ENCODE data around the gene IGF1.

The IGF1 gene

GRCh38 chr12:102407776-102408486, 72.4 kb downstream of the IGF1 start:
- Histone ChIP-seq H3K4me2 (ENCODE audit: low read depth, low read length) (no peak overlapping the region), H3K9me3 (replicated peaks; ENCODE audit: insufficient read depth, low read length) (no peaks in the 10 kb centered on the region), H3F3A (ENCODE audit: insufficient read depth, low read length) (no peaks in the 10 kb centered on the region), H3K9me2 (replicated peaks; ENCODE audit: insufficient read depth, low read length) (no peaks in the 10 kb centered on the region), H2AFZ (ENCODE audit: low read length) (no peak overlapping the region), H3K4me1 (ENCODE audit: low read length) (no peaks in the 10 kb centered on the region), H3K79me2 (ENCODE audit: low read length) (no peaks in the 10 kb centered on the region), H3K4me3 (ENCODE audit: low read length) (no peak overlapping the region), H3K27ac (ENCODE audit: low read length) (no peak overlapping the region), H3K36me3 (replicated peaks; ENCODE audit: insufficient read depth, low read length) (no peaks in the 10 kb centered on the region), H3K27me3 (replicated peaks; ENCODE audit: insufficient read depth, low read length) (no peaks in the 10 kb centered on the region), H4K20me1 (ENCODE audit: insufficient read depth, low read length) (no peaks in the 10 kb centered on the region), H3K9ac (ENCODE audit: low read length) (no peak overlapping the region)
- DNase-seq: no peak
- TF ChIP-seq EZH2 (optimal IDR thresholded peaks at IDR 0.05; ENCODE audit: low read depth, low read length) (no peak), EZH2phosphoT487 (IDR thresholded peaks at IDR 0.05; ENCODE audit: low read length) (no peak)
- TF ChIP-seq, protein P1, sequence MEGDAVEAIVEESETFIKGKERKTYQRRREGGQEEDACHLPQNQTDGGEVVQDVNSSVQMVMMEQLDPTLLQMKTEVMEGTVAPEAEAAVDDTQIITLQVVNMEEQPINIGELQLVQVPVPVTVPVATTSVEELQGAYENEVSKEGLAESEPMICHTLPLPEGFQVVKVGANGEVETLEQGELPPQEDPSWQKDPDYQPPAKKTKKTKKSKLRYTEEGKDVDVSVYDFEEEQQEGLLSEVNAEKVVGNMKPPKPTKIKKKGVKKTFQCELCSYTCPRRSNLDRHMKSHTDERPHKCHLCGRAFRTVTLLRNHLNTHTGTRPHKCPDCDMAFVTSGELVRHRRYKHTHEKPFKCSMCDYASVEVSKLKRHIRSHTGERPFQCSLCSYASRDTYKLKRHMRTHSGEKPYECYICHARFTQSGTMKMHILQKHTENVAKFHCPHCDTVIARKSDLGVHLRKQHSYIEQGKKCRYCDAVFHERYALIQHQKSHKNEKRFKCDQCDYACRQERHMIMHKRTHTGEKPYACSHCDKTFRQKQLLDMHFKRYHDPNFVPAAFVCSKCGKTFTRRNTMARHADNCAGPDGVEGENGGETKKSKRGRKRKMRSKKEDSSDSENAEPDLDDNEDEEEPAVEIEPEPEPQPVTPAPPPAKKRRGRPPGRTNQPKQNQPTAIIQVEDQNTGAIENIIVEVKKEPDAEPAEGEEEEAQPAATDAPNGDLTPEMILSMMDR (IDR thresholded peaks at IDR 0.05; ENCODE audit: low read length): no peak

GRCh38 chr12:102406033-102406584, 74.3 kb downstream of the IGF1 start:
- no peak overlapping the region for H3K4me2 ChIP-seq (ENCODE audit: low read depth, low read length)

GRCh38 chr12:102401087-102401486, 79.3 kb downstream of the IGF1 start:
- H3K4me2 ChIP-seq (ENCODE audit: low read depth, low read length): no peak overlapping the region
- no peaks in the 10 kb centered on the region for H3K79me2 ChIP-seq (ENCODE audit: low read length)
- no peak overlapping the region for H2AFZ ChIP-seq (ENCODE audit: low read length)
- TF ChIP-seq EZH2 (optimal IDR thresholded peaks at IDR 0.05; ENCODE audit: low read depth, low read length) (no peak), EZH2phosphoT487 (IDR thresholded peaks at IDR 0.05; ENCODE audit: low read length) (no peak)
- TF ChIP-seq, protein P1 (IDR thresholded peaks at IDR 0.05; ENCODE audit: low read length): no peak
- no peaks in the 10 kb centered on the region for H3K27me3 ChIP-seq (replicated peaks; ENCODE audit: insufficient read depth, low read length)
- H3K36me3 ChIP-seq (replicated peaks; ENCODE audit: insufficient read depth, low read length): no peaks in the 10 kb centered on the region
- no peaks in the 10 kb centered on the region for H3K9me3 ChIP-seq (replicated peaks; ENCODE audit: insufficient read depth, low read length)
- no peaks in the 10 kb centered on the region for H3F3A ChIP-seq (ENCODE audit: insufficient read depth, low read length)
- no peaks in the 10 kb centered on the region for H3K9me2 ChIP-seq (replicated peaks; ENCODE audit: insufficient read depth, low read length)
- no peak overlapping the region for H3K9ac ChIP-seq (ENCODE audit: low read length)
- H3K4me3 ChIP-seq (ENCODE audit: low read length): no peak overlapping the region
- no peaks in the 10 kb centered on the region for H4K20me1 ChIP-seq (ENCODE audit: insufficient read depth, low read length)
- DNase-seq: no peak
- no peaks in the 10 kb centered on the region for H3K4me1 ChIP-seq (ENCODE audit: low read length)
- H3K27ac ChIP-seq (ENCODE audit: low read length): no peak overlapping the region

More at GRCh38 chr12:102406033-102406584, 74.3 kb downstream of the IGF1 start:
- no peak overlapping the region for H3K4me3 ChIP-seq (ENCODE audit: low read length)
- H3K4me1 ChIP-seq (ENCODE audit: low read length): no peaks in the 10 kb centered on the region
- no peak overlapping the region for H3K9ac ChIP-seq (ENCODE audit: low read length)
- H3K27ac ChIP-seq (ENCODE audit: low read length): no peak overlapping the region
- DNase-seq: no peak
- H3K9me2 ChIP-seq (replicated peaks; ENCODE audit: insufficient read depth, low read length): no peaks in the 10 kb centered on the region
- no peaks in the 10 kb centered on the region for H3F3A ChIP-seq (ENCODE audit: insufficient read depth, low read length)
- H4K20me1 ChIP-seq (ENCODE audit: insufficient read depth, low read length): no peaks in the 10 kb centered on the region
- H3K36me3 ChIP-seq (replicated peaks; ENCODE audit: insufficient read depth, low read length): no peaks in the 10 kb centered on the region
- TF ChIP-seq, protein P1 (IDR thresholded peaks at IDR 0.05; ENCODE audit: low read length): no peak
- TF ChIP-seq EZH2phosphoT487 (IDR thresholded peaks at IDR 0.05; ENCODE audit: low read length): no peak
- no peak for TF ChIP-seq EZH2 (optimal IDR thresholded peaks at IDR 0.05; ENCODE audit: low read depth, low read length)
- no peaks in the 10 kb centered on the region for H3K27me3 ChIP-seq (replicated peaks; ENCODE audit: insufficient read depth, low read length)
- no peak overlapping the region for H2AFZ ChIP-seq (ENCODE audit: low read length)
- H3K79me2 ChIP-seq (ENCODE audit: low read length): no peaks in the 10 kb centered on the region
- H3K9me3 ChIP-seq (replicated peaks; ENCODE audit: insufficient read depth, low read length): no peaks in the 10 kb centered on the region

Data from MM.1S (cell line).